Stimulated activated CD8-positive, alpha-beta memory T cell treated with anti-CD3 and anti-CD28 coated beads, Interleukin-15, amount 100 ng/mL, for 4 hours (primary cell): ENCODE data around the gene CCDC106.

Source experiments
- DNase-seq, 2 donors: peaks; one replicate each; pipeline ENCODE4 v3.0.0-alpha.2; 2020; ENCODE audit warnings: low read depth in 2 of 2

CCDC106 gene

DNA sequence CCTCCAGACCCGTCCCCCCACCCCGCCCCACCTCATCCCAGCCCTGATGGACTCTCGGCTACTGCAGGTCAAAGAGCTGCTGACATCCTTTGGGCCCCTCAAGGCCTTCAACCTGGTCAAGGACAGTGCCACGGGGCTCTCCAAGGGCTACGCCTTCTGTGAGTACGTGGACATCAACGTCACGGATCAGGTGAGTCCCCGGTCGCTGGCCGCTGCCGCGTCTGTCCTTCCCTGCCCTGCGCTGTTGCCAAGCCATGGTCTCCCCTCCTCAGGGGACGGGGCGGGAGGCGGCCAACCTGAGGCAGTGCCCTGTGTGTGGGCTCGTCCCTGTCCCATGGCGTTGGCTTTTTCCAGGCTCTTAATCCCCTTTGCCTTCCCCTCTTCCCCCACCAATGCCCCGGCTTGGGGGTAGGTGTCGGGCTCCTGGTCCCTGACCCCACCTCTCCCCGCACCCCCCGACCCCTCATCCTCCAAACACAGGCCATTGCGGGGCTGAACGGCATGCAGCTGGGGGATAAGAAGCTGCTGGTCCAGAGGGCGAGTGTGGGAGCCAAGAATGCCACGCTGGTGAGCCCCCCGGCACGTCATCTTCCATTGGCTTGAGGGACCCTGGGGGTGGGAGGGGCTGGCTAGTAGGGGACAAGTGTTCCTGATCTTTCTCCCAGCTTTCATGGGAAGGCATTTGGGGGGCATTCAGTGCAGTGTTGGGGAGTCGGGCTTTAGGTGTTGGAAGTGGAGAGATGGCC is 20.8 kb downstream of the CCDC106 start:
- DNase-seq, result no peak

GRCh38 chr19:55669418-55670279 is 21.6 kb downstream of the CCDC106 start:
- DNase-seq, result no peak

GRCh38 chr19:55670280-55671053 is 22.5 kb downstream of the CCDC106 start:
- no peak for DNase-seq

DNA sequence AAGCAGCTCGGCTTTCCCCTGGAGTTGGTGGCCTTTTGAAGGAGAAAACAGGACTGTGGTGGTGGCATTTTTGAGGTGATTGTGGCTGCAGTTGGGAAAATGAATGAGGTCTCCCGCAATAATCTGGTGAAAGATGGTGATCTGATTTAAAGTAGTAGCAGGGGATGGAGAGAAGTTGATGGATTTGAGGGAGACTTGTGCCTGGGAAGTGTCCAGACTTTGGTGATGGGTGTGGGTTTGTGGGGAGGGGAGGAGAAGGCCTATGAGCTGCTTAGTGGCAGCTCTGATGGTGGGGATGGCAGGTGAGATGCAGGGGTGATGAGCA is 23.0 kb downstream of the CCDC106 start:
- DNase-seq, result no peak

DNA sequence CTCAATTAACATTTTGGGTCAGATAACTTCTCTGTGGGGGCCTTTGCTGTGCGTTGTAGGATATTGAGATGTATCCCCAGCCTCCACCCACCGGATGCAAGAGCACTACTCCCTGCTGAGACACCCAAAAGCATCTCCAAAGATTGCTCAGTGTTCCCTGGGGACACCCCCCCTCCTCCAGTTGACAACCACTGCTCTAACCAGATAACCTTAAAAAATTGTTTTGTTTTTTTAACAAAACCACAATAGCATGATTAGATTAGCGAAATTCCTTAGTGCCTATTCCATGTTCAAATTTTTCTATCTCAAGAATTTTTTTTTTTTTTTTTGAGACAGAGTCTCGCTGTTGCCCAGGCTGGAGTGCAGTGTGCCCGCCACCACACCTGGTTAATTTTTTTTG is 24.4 kb downstream of the CCDC106 start:
- no peak for DNase-seq

- no peak for DNase-seq
These were observed 25.5 kb downstream of the CCDC106 start for GRCh38 chr19:55673465-55673864.

- no peak for DNase-seq
These were observed 25.9 kb downstream of the CCDC106 start for GRCh38 chr19:55673889-55674288.

GRCh38 chr19:55674459-55674840 is 26.4 kb downstream of the CCDC106 start:
- no peak for DNase-seq

- peak; percentile 94 to 95 for DNase-seq
These were observed 27.0 kb downstream of the CCDC106 start, which contains the start of gene EPN1 for GRCh38 chr19:55674841-55675660. Gene EPN1, plus strand, starts transcription at chr19:55675226. Its CDS starts 3,402 bp downstream, at chr19:55678628.

GRCh38 chr19:55675661-55676354 is 27.8 kb downstream of the CCDC106 start:
- no peak for DNase-seq

DNA sequence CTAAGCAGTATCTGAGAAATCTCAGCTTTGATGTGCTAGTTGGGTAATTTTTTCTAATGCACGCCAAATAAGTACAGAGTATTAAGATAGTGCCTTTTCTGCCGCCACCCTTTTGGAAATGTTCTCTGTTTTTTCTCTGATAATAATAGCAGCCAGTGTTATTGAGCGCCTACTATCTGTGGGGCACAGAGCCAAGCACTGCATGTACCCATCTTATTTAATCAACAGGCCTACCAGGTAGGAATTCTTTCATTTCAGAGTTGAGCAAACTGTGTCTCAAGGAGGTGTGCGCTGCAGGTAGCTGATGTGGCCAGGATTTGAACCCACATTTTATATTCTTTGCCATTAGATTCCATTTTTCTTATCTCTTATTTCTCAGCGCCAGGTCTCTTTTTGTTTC is 28.4 kb downstream of the CCDC106 start:
- DNase-seq, result no peak

DNA sequence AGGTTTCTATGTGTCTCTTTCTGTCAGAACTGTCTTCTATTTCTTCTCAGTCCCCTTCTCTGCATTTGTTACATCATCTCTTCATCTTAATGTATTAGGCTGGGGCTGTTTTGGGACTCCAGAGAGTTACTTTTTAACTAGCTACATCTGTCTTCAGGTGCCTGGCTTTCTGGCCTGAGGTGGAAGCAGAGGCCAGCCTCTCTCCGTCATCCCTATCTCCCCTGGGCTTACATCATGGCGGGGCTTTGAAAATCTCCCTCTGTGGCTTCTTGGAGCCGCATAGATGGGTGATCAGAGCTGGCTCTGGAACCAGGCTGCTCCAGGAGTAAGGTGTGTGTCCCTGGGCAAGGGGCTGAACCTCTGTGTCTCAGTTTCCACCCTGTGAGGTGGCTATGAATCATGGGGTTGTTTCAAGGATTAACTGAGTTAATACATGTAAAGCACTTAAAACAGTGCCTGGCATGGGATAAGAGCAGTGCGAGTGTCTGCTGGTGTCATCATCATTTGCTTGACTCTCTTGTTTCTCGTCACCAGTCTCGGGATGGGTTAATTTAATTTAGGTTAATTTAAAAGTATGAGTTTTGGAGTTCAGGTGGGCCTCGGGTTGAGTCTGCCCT is 29.0 kb downstream of the CCDC106 start:
- DNase-seq, result no peak

DNA sequence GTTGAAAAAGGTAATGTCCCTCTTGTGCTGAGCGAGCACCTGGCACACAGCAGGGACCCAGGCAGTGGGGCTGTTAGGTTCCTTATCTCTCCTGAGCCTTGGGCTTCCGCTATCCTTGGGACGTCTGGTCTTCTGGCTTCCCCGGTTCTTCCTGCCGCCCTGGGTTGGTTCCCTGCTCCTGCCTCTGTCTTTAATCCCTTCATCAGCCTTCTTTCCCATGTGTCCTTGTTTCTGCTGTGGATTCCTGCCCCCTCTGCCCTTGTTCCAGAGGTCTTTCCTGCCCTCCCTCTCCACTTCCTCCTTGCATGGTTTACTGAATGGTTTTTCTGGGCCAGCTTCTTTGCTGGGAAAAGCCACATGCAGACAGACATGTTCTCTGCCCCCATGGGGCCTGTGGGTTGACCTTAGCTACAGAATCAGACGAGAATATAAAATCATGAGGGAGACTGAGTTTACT is 29.6 kb downstream of the CCDC106 start:
- no peak for DNase-seq

DNA sequence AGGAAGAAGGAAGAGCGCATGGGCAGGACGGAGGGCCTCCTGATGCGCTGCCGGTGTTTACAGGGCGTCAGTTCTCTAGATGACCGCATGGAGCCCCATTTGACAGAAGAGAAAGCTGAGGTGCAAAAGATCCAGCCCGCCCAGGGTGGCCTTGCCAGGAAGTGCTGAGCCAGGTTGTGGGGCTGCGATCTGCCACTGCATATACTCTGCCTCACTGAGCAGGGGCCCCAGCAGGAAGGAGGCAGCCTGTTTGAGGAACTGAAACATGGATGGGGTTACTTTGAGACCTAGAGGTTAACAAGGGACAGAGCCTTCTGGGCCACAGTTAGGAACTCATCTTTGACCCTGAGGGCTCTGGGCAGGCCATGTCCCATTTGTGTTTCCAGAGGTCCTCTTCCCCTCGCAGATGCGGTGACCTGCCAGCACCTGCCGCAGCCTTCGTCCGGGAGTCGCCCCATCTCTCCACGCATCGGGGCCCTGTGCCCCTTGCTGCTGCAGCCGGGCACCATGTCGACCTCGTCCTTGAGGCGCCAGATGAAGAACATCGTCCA is 30.2 kb downstream of the CCDC106 start:
- no peak for DNase-seq

- DNase-seq, result no peak
These were observed 31.6 kb downstream of the CCDC106 start for GRCh38 chr19:55679343-55680257.

DNA sequence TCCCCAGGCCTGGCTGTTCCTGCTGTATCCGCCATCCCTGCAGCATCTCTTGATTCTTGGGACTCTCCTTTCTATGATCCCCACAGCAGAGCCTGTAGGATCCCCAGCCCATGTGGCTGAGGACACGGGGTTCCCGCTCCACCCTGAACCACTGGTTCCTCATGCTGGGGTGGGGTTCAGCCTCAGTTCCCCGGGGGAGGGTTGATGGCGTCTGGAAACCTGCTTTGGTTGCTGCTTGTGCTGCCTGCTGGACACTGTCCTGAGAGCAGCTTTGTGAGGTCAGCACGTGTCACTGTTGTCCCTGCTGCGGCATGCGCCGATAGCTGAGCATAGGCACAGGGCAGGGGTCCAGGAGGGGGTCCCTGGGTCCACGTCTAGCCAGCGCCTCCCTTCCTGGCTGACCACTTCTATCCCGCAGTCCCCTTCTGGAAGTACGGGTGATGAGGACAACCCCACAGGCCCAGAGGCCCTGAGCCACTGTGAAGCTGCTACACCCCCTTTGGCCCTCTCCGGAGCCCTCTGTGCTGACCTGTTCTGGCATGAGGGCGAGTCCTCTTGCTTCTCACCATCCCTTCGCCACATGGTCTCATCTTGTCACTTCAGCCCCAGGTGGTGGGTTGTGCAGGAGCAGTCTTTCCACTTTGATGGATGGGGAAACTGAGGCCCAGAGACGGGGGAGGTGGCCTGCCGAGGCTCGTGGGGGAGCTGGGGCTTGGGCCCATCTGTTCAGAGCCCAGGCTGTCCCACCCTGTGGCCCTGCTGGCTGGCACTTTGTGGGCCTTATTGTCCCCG is 32.5 kb downstream of the CCDC106 start:
- DNase-seq, result no peak

DNA sequence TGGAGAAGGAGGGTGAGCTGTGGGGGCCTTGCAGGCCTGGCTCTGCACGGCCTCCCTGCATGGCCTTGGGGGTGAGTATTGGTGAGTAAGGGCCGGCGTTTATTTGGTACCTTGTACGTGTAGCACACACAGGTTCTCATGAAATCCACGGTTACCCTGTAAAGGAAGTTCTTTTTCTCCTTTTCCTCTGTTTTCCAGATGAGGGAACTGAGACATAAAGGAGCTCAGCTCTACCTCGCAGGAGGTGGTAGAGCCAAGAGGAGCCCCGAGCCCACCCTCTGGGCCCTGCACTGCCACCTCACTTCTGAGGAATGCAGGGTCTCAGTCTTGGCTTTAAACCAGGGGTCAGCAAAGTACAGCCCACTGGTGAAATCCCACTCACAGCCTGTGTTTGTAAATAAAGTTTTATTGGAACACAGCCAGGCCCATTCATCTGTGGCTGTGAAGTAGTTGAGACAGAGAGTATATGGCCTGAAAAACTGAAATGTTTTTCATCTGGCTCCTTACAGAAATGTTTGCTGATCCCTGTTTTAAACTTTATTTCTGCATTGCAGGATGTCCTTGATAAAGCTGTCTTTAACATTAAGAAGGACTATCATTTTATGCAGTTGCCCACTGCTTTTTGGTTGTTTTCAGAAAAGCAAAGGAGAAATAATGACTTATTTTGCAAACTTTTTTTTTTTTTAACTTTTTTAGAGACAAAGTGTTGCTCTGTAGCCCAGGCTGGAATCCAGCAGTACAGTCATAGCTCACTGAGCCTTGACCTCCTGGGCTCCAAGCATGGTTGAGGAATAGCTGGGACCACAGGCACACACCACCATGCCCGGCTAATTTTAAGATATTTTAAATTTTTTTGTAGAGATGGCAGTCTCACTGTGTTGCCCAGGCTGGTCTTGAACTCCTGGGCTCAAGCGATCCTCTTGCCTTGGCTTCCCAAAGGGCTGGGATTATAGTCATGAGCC is 33.4 kb downstream of the CCDC106 start:
- DNase-seq, result no peak
